Right lobe of liver (tissue), 4 donors: ENCODE measurements around the gene TCAF1.

Source experiments
- CTCF ChIP-seq, 4 donors: fragments of 200-600 bp in 3 of 4; fragments of 450-650 bp in 1 of 4; IDR thresholded peaks; one replicate each; pipeline versions ENCODE4 v1.5.1 to v1.8.0; 2016 to 2022; ENCODE audit warnings: antibody characterized with exemption in 4 of 4, mild to moderate bottlenecking in 2 of 4
- POLR2A ChIP-seq: fragments of 450-650 bp; IDR thresholded peaks from one replicate; pipeline ENCODE4 v1.6.1; 2017; ENCODE audit warnings: antibody characterized with exemption, mild to moderate bottlenecking
- donor health status: DM: no; HTN: no; CAD: no.
- donor health status: DM: no; HTN: no; CAD: no.
- donor health status: DM: no; HTN: yes; CAD: no.

- TF ChIP-seq CTCF (IDR thresholded peaks at IDR 0.05) (peak in 3 of 4 donors; percentile 19 to 33 (median 24)), POLR2A (peak; percentile 85)
Measured at GRCh38 chr7:143901668-143902331, at the start of gene TCAF1.
